NCI-H128 (cell line): Measurements from ENCODE around the gene IGF1R.
A peak's percentile ranks its signal among the peaks of the same experiment; 100 is the strongest.

ENCODE experiments used
- DNase-seq: peaks from one replicate; lab custom pipeline; 2025; ENCODE audit not compliant: unreplicated experiment; lab: John Stamatoyannopoulos, UW

The IGF1R gene

DNA sequence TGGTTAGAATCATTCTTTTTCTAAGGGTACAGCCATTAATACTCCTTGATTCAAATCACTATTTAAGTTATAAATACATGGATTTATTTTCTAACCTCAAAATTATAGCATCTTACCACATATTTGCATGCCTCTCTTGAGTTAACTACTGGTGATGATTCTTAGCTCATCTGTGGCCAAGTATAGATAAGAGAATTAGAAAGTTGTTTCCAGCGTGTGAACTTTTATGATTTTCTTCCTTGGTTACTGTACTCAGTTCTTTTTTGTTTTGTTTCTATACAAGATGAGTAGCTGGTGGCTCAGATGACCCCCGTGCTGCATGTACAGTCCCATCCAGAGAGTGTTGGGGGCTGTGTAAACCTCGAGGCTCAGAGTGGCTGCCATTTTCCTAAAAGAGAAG, 124.6 kb downstream of the IGF1R start:
- no peak for DNase-seq

GRCh38 chr15:98773616-98774015, 125.3 kb downstream of the IGF1R start:
- no peak for DNase-seq

GRCh38 chr15:98774756-98775497, 126.6 kb downstream of the IGF1R start:
- no peak for DNase-seq

GRCh38 chr15:98775498-98776230, 127.3 kb downstream of the IGF1R start:
- no peak for DNase-seq

GRCh38 chr15:98776607-98777281, 128.4 kb downstream of the IGF1R start:
- DNase-seq = no peak

DNA sequence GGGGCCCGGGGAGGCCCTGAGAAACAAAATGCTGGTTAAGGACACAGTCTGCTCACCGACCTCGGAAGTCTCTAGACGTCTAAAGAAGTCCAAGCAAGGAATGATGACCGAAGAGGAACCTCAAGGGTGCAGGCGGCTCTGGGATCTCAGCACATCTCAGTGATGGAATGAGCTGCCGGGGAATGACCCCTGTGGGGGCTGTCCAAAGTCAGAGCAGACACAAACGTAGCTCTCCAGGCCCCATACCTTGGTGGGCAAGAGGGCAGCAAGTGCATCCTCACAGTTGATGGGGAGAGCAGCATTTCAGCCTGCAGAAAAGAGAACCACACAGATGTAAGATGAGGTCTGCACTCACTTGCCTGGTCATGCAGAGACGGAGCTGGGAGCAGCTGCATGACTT, 129.1 kb downstream of the IGF1R start:
- no peak for DNase-seq

DNA sequence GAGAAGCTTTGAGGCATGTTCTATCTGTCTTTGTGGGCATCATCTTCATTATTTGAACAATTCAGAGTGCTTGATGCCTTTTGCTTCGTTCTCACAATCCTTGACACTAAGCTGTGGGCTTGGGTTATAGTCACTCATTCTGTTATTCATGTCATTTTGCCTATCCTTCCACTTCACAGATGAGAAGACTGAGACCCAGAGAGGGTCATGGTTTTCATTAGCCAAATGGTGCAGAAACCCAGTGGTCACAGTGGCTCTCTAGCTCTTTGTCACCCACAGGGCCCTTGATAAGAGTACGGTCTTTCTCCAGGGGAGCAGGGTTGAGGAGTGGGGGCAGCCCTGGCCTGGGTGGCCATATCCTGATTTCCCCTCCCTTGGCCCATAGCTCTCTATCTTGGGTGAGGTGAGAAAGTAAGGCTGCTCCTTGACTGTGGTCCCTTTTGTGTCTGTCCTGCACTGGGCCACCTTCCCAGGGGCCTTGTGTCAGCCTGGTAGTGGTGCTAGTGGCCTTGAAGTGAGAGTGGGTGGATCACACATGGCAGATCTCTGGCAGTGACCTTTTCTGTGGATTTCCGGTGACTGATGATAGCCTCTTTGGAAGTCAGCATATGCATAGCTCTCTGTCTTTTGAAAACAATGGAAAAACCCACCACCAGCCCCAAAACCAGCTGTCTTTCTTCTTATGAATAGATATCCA, 130.1 kb downstream of the IGF1R start:
- DNase-seq = no peak

GRCh38 chr15:98778960-98779359, 130.6 kb downstream of the IGF1R start:
- DNase-seq = no peak

GRCh38 chr15:98779463-98780071, 131.2 kb downstream of the IGF1R start:
- DNase-seq = no peak

- DNase-seq = no peak
Observed at GRCh38 chr15:98781838-98782237, 133.5 kb downstream of the IGF1R start.

GRCh38 chr15:98782801-98783200, 134.5 kb downstream of the IGF1R start:
- no peak for DNase-seq

DNA sequence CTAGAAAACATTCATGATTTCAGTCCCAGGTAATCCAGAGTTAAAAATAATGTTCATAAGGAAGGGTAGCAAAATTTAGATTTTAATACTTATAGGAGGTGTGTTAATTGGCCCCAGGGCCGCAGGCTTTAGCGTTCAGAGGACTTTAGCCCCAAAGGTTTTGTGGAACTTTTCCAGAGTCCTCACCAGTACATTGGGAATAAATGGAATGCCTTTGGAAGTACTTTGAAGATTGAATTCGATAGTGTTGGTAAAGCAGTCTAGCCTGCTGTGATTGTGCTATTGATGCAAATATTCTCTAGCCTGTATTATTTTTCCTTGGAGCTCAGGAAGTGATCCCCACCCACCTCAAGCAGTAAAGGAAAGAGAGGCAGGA, 137.1 kb downstream of the IGF1R start:
- DNase-seq = no peak

GRCh38 chr15:98785807-98786621, 137.7 kb downstream of the IGF1R start:
- DNase-seq = peak; percentile 22

DNA sequence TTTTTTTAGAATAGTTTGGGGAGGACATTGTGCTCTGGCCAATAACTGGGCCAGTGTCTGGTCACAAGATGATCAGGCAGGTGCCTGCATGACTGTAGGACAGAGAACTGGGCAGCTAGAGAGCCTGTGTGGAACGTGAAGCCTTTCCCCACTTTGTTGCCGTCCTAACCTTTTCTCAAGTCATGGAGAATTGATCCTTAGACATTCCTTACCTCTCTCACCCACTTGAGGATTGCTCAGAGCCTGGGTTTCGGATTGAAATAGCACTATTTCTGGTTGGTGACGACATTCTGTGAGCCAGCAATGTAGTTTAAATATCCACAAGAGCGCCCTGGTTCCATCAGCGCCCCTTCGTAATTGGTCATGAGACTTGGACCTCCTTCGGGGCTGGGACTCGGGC, 138.4 kb downstream of the IGF1R start:
- DNase-seq = no peak

DNA sequence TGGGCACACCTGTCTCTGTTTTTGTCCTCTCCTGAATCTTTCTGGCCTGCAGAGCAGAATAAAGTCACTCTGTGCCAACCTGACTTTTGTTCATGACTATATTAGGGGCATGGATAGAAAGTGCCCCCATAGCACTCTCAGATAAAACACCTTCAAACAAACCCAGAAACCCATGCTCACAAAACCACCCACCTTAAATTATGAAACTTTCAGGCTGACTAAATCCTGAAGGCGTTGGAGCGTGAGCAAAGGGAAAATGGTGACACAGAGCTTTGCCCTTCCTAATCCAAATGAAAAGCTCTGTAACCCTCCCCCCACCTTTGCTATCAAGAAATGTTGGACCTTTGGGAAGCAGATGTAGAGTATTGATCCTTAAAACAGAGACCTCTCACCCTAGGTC, 138.9 kb downstream of the IGF1R start:
- no peak for DNase-seq

- DNase-seq = no peak
Observed at GRCh38 chr15:98787936-98788757, 139.8 kb downstream of the IGF1R start.

DNA sequence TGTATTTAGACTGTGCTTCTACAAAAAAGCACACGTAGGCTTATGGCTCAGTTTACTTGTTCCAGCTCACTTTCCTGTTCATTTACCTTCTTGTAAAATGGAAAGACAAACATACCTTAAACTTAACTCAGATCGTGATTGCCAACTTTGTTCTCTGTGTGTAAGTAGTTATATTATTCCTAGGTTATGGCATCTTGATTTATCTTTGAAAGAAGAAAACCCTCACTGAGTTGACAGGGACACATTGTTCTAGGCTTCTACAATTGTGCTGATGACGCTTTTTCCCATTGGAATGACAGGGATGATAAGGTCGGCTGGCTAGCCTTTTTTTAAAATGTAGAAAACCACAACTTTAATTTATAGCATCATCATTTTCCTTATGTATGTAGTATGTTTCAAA, 140.7 kb downstream of the IGF1R start:
- no peak for DNase-seq

- DNase-seq = no peak
Observed at GRCh38 chr15:98790270-98790669, 141.9 kb downstream of the IGF1R start.

GRCh38 chr15:98791046-98791701, 142.8 kb downstream of the IGF1R start:
- no peak for DNase-seq
